Adrenal gland (tissue), 12 donors: Measurements from ENCODE around the gene PHIP. TPM values are rescaled to one million over a fixed set of nuclear protein-coding genes. Genes with fewer than 3 reads are reported as not detected.

Experiments used
- DNase-seq, 7 donors: peaks; one replicate each; pipeline ENCODE4 v3.0.0-alpha.2; 2019 to 2020
- H3K27ac ChIP-seq, 5 donors: fragments of 200-600 bp; sonication (generic) in 4 of 5; 1 replicate in 3 of 5; 2 replicates in 2 of 5; pipeline versions ENCODE4 v1.5.1 to v1.8.0; 2016 to 2020; ENCODE audit warnings: mild to moderate bottlenecking in 1 of 5
- H3K27me3 ChIP-seq: fragments of 200-600 bp; 2 replicates; pipeline ENCODE4 v1.8.0; 2021
- H3K36me3 ChIP-seq, 2 donors: fragments of 200-600 bp; replicated peaks in 1 of 2; 1 replicate in 1 of 2; 2 replicates in 1 of 2; pipeline versions ENCODE4 v1.5.1 to v1.8.0; 2018 to 2022
- H3K4me1 ChIP-seq, 2 donors: fragments of 200-600 bp; replicated peaks in 1 of 2; 1 replicate in 1 of 2; 2 replicates in 1 of 2; pipeline versions ENCODE4 v1.5.1 to v1.8.0; 2018 to 2021
- H3K4me3 ChIP-seq, 4 donors: fragments of 200-600 bp; sonication (generic) in 3 of 4; one replicate each; pipeline ENCODE4 v1.5.1; 2016 to 2018
- H3K9me3 ChIP-seq, 3 donors: fragments of 200-600 bp; sonication (generic) in 1 of 3; replicated peaks in 1 of 3; 1 replicate in 2 of 3; 2 replicates in 1 of 3; pipeline versions ENCODE4 v1.5.1 to v1.8.0; 2016 to 2021
- CTCF ChIP-seq, 6 experiments: fragments of 450-650 bp in 4 of 6; fragments of 200-600 bp in 2 of 6; sonication (generic) in 1 of 6; IDR thresholded peaks; 1 replicate in 5 of 6; 2 replicates in 1 of 6; pipeline versions ENCODE4 v1.5.1 to v1.8.0; 2016 to 2021; ENCODE audit warnings: antibody characterized with exemption in 6 of 6, mild to moderate bottlenecking in 2 of 6, moderate library complexity in 1 of 6
- POLR2A ChIP-seq, 2 donors: fragments of 450-650 bp; IDR thresholded peaks; one replicate each; pipeline ENCODE4 v1.6.1; 2017; ENCODE audit warnings: antibody characterized with exemption in 2 of 2, mild to moderate bottlenecking in 2 of 2, moderate library complexity in 1 of 2
- WGBS, 4 donors: extraction: QIAGEN DNeasy Blood & Tissue Kit in 2 of 4; methylation state at CpG; one replicate each; pipeline versions ENCODE4 v1.1.5 to v1.1.7; 2013 to 2017; 5-methylcytosine and 5-hydroxymethylcytosine counted together
- intact Hi-C, 2 donors: fragments of 100-400 bp; cut with DNase I; formaldehyde crosslinking; loops; one replicate each; pipeline versions ENCODE4 v1.14.1 to v1.15.0; 2022 to 2023
- polyA plus RNA-seq, 3 donors: library from polyadenylated mRNA; stranded (reverse); fragments of 200-250 nt in 2 of 3; fragments of 350-450 nt in 1 of 3; fragmentation: Illumina TruSeq in 1 of 3; extraction: RNeasy Lipid Tissue Mini Kit (QIAGEN cat#74804) in 1 of 3; gene quantifications; one replicate each; pipeline ENCODE4 v1.2.3, GENCODE V29; 2013 to 2014
- total RNA-seq, 9 donors: library from RNA; depleted of rRNA in 4 of 9; stranded (reverse); fragments of >200 nt in 4 of 9; fragments of 120-200 nt in 1 of 9; fragmentation: NEBNext Ultra II Directional in 1 of 9; extraction: Animal tissue kit (Norgen Biotek cat#: 25700) in 1 of 9; gene quantifications; one replicate each; pipeline versions ENCODE4 v1.1.0 to v1.2.4, GENCODE V29; 2013 to 2023
- donor health status: healthy with polysubstance abuse.
- donor health status: Bipolar disorder and iron deficiency.
- donor health status: DM: yes; HTN: yes; CAD: no.
- donor health status: DM: no; HTN: no; CAD: no.
- donor health status: DM: no; HTN: no; CAD: no.
- donor health status: DM: yes; HTN: yes; CAD: no.

PHIP gene
- total and polyA plus RNA-seq, 12 donors: 7.7 to 24.1 (median 16.8) TPM

GRCh38 chr6:79117752-79118151 lies 39.7 kb upstream of the PHIP start:
- Histone ChIP-seq H3K9me3 (peaks cover 0 to 6% (median 0%) of the 10 kb centered on the region in 3 donors), H3K36me3 (no peaks in the 10 kb centered on the region), H3K4me1 (no peaks in the 10 kb centered on the region), H3K27ac (no peak overlapping the region), H3K4me3 (no peak overlapping the region), H3K27me3 (no peaks in the 10 kb centered on the region)
- DNase-seq: no peak
- TF ChIP-seq POLR2A (IDR thresholded peaks at IDR 0.05) (no peak), CTCF (IDR thresholded peaks at IDR 0.05) (no peak)
- intact Hi-C loops: no loop called here
- 64 to 83% (median 80%) methylated on average over 2 of the region's 2 CpGs for WGBS, 4 donors

GRCh38 chr6:79115553-79116182 lies 37.6 kb upstream of the PHIP start:
- no peaks in the 10 kb centered on the region for H3K4me1 ChIP-seq
- 45 to 56% (median 51%) methylated on average over 2 of the region's 2 CpGs for WGBS, 4 donors
- H3K27me3 ChIP-seq: no peaks in the 10 kb centered on the region
- TF ChIP-seq POLR2A (IDR thresholded peaks at IDR 0.05) (no peak), CTCF (IDR thresholded peaks at IDR 0.05) (no peak)
- no peak overlapping the region for H3K27ac ChIP-seq
- intact Hi-C loops: no loop called here
- no peak overlapping the region for H3K4me3 ChIP-seq
- DNase-seq: no peak
- H3K9me3 ChIP-seq: no peaks in the 10 kb centered on the region
- H3K36me3 ChIP-seq: no peaks in the 10 kb centered on the region

GRCh38 chr6:79111549-79111948 lies 33.5 kb upstream of the PHIP start:
- no peaks in the 10 kb centered on the region for H3K9me3 ChIP-seq
- no peak overlapping the region for H3K27ac ChIP-seq
- intact Hi-C loops: no loop called here
- no peaks in the 10 kb centered on the region for H3K4me1 ChIP-seq
- no peak overlapping the region for H3K4me3 ChIP-seq
- TF ChIP-seq CTCF (IDR thresholded peaks at IDR 0.05) (no peak), POLR2A (IDR thresholded peaks at IDR 0.05) (no peak)
- H3K36me3 ChIP-seq: no peaks in the 10 kb centered on the region
- no peaks in the 10 kb centered on the region for H3K27me3 ChIP-seq
- no peak for DNase-seq

- H3K27ac ChIP-seq: no peak overlapping the region
- 67 to 100% (median 88%) methylated on average over 2 of the region's 2 CpGs for WGBS, 4 donors
- H3K4me3 ChIP-seq: no peak overlapping the region
- H3K36me3 ChIP-seq: no peaks in the 10 kb centered on the region
- TF ChIP-seq CTCF (IDR thresholded peaks at IDR 0.05): no peak
- no peaks in the 10 kb centered on the region for H3K27me3 ChIP-seq
- no peaks in the 10 kb centered on the region for H3K9me3 ChIP-seq
- H3K4me1 ChIP-seq: no peaks in the 10 kb centered on the region
- no peak for DNase-seq
- intact Hi-C loops: no loop called here
These were observed 23.1 kb upstream of the PHIP start for GRCh38 chr6:79101164-79101563.
